Measurements from ENCODE around the gene TGOLN2.
"Not testable (repeated sequence)": the region's sequence is repeated elsewhere in the genome, so short reads cannot be mapped to it uniquely, and the experiment has no call there.

- TF ChIP-seq POLR2A (IDR thresholded peaks at IDR 0.05; ENCODE audit: low read length); GATA1 (IDR thresholded peaks at IDR 0.05; ENCODE audit: low read depth, low read length): not testable (repeated sequence)
Observed at GRCh38 chr2:85315921-85316320, 11.9 kb downstream of the TGOLN2 start.

Measured in erythroblast (primary cell).